HG02759 (cell line): ENCODE measurements around the gene CDH12.
"Not testable (repeated sequence)": the region's sequence is repeated elsewhere in the genome, so short reads cannot be mapped to it uniquely, and the experiment has no call there.

Experiments
- ATAC-seq: cut with Tn5 transposase; IDR thresholded peaks from one replicate; pipeline ENCODE4 v1.9.1; 2021; ENCODE audit warnings: mild to moderate bottlenecking, moderate library complexity; ENCODE audit not compliant: unreplicated experiment

Gene CDH12

DNA sequence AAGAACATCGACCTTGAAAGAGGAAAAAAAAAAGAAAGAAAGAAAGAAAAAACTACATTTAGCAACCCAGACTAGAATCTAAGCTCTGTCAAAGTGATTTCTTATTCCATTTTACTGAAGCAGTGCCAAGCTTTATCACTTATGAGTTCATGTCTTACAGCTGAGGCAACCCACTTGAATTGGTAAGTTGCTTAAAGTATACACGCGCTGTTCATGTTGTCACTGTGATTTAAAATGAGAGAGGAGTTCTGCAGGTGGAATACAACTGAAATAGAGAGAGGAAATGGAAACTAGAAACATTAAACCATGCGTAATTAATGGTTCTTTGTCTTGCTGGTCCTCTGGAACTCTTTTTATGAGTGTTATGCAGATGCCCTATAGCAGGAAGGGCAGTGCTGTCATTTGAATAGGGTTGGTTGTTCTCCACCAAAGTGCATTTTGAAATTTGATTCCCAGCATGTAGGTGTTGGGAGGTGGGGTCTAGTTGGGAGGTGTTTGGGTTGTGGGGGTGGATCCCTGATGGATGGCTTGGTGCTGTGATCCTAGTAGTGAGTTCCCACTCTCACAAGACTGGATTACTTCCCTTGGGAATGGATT, 665.4 kb downstream of the CDH12 start:
- not testable (repeated sequence) for ATAC-seq

GRCh38 chr5:22169226-22169625, 683.9 kb downstream of the CDH12 start:
- not testable (repeated sequence) for ATAC-seq

DNA sequence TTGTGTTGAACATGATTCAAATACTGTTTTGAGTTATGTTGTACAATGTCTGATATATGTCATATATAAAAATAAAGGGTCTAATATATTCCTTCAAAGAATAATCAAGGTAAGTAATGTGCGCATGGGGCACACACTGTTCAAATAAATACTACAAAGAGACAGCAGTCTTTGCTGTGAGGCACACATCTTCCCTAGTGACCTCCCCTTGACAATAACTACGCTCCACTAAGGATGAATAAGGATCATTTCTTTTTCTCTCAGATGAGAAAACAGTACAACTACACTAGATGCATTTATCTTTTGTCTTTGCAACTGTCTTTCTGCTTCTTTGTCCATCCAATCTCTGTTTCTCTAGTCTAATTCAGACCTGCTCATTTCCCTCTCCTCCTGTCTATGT, 684.4 kb downstream of the CDH12 start:
- not testable (repeated sequence) for ATAC-seq

DNA sequence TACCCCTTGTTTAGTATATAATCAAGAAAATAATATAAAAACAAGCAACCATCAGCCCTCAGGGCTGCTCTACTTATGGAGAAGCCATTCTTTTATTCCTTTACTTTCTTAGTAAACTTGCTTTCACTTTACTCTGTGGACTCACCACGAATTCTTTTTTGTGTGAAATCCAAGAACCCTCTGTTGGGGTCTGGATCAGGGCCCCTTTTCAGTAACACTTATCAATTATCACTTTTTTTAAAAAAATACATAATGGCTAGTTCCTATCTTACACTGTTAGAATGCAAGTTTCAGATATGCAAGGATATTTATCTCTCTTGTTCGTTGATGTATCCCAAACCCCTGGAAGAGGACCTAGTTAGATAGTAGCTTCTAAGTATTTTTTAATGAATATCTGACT, 687.2 kb downstream of the CDH12 start:
- not testable (repeated sequence) for ATAC-seq

DNA sequence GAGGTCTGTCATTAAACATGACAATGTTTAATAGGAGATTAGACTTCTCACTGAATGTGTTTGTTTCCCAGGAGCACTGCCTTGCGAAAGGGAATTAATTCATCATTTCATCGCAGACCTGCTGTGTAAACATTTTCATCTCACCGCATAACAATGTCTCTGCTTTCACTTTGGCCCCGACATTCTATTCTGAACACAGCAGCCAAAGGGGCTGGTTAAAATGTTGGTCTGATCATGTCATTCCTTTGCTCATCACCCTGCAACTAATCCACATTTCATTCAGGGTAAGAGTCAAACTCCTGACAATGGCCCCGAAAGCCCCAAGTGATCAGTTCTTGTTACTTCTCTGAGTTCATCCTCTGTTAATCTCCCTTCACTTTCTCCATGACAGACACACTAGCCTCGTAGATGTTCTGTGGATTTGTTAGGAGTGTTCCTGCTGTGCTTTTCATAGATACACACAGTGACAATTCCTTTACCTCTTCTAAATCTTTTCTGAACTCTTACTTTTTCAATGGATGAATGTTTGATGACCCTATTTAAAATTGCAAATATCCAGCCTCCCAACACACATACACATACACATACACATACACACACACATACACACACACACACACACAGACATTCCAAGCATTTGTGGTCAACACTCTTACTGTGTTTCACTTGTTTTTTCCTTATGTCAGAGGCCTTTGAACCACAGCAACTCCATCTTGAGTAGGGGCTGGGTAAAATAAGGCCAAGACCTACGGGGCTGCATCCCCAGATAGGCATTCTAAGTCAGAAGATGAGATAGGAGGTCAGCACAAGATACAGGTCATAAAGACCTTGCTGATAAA, 688.0 kb downstream of the CDH12 start:
- not testable (repeated sequence) for ATAC-seq

DNA sequence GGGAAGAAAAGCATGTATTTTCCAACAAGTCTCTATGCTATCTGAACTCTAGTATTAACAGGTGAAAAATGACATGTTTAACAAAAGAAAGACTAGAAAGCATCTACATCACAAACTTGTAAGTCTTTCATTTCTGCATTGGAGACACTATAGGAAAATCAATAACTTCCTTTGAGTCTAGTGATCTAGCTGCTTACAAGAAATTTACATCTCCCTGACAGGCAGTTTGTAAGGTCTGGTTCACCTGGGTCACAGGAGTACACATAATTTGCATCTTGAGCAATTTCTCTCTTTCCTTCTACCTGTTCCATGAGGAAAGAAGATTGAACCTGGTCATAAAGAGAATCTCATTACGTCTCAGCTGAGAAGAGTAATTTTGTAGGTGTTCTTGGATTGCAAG, 696.2 kb downstream of the CDH12 start:
- not testable (repeated sequence) for ATAC-seq

DNA sequence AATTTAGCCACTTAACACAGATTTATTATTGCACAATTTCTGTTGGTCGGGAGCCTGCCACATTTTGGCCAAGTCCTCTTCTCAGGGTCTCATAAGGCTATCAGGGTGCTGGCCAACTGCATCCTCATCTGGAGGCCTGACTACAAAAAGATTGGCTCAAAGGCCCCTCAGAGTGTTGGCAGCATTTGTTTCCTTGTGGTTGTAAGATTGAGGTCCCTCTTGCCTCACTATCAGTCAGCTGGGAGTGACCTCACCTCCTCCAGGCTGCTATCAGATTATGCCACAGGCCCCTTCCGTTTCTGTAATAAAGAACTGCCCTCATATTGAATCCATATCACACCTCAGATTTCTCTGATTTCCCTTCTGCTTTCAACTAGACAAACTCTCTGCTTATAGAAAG, 698.4 kb downstream of the CDH12 start:
- not testable (repeated sequence) for ATAC-seq

GRCh38 chr5:22151801-22152200, 701.3 kb downstream of the CDH12 start:
- ATAC-seq: not testable (repeated sequence)

DNA sequence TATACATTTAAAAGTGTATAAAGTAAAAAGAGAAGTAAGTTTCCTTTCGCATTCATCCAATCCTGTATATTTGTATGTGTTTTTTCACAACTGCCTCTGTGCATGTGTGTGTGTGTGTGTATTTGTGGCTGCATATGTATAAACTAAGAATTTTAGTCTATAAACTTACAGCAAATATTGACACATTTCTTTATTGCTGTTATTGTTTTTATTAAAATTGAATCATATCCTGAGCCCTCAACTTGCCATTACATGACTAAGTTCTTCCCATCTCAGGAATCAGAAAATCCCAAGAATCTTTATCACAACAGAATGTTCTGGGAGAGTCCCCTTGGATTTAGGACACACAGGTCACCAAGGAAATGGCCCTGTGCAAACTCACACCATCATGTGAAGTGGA, 712.7 kb downstream of the CDH12 start:
- not testable (repeated sequence) for ATAC-seq

- not testable (repeated sequence) for ATAC-seq
Measured at GRCh38 chr5:22139662-22140300, 713.4 kb downstream of the CDH12 start.

DNA sequence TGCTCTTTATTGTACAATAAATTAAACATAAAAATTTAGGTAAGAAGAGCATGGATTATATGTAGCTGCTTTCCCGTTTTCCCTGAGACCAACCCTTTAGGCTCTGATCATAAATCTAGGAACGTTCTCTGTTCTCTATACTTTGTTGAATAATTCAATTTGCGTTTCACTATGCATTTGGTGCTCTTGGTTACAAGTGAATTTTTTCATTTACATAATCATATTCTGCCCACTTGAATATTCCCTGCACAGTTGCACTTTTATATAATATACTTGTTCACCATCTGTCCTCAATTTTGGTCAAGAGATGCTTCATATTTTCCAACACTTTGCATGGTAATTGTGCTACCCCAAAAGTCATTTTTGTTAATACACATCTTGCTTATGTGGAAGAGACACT, 741.8 kb downstream of the CDH12 start:
- ATAC-seq: no peak

DNA sequence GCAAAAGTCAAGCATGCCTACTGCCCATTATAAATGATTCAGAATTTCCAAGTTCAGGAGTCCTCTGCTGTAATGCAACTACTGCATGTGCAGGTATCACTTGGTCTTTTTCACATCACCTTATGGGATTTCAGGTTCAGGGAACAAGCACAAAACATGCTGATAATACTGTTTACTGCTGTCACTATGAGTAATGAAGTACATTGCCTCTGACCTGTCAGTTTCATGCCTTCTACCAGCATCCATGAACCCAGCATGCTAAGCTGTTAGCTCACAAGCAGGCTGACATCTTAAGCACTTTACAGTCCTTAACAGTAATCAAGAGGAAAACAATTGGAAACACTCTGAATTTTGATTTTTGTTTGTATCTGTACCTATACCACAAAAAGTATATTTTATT, 743.8 kb downstream of the CDH12 start:
- ATAC-seq: no peak

- ATAC-seq: no peak
Measured at GRCh38 chr5:22108545-22108944, 744.6 kb downstream of the CDH12 start.

DNA sequence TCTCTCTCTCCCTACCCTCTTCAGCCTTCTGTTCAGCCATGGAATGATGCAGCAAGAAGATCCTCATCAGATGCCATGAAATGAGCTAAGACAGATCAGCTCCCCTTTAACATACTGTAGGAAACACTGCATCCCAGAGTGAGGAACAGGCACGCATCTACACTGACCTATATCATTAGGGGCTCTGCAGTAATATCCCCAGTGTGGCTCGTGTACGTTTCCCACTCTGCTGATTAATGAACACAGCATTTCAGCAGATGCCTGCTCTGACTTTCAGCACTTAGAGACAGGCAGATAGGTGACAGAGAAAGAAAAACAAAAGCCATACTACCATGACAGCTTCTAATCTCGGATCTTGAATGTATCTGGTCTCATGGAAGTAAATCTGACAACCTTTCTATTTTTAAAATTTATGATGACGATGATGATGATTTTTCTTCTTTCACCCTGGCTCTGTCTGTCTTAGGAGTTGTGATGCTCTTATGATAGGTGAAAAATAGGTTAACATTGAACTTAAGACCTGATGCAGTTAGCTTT, 750.3 kb downstream of the CDH12 start:
- ATAC-seq: no peak

DNA sequence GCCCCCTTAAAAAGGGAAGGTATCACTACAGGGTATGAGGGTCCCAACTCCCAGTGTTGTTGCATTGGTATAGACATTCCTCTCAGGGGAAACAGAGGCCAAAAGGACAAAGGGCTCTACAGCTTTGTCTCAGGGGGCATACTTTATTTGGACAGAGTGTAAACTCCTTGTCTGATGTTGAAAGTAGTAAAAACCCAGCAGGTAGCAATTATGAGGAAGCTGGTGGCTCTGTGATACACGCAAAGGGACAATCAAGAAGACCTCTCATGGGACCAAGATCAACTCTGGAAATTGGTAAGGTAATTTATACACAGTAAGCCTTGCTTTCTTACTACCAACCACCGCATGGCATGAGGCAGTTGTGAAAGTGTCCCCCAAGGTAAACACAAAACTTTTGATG, 764.6 kb downstream of the CDH12 start:
- ATAC-seq: no peak

- ATAC-seq: no peak
Measured at GRCh38 chr5:22079566-22079965, 773.6 kb downstream of the CDH12 start.

DNA sequence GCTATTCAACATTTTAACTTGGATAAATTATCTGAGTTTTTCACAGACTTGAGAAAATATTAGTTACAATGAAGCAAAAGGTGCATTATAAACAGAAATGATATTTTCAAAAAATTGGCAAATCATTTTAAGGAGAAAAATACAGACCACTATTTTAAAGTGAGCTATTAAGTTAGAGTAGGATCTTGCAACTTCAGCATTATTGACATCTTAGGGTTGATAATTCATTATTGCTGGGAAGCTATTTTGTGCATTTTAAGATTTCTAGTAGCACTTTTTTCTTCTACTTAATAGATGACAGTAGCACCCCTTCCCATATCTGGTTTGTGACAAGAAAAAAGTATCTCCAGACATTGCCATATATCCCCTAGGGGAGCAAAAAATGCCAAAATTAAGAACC, 774.1 kb downstream of the CDH12 start:
- ATAC-seq: no peak

DNA sequence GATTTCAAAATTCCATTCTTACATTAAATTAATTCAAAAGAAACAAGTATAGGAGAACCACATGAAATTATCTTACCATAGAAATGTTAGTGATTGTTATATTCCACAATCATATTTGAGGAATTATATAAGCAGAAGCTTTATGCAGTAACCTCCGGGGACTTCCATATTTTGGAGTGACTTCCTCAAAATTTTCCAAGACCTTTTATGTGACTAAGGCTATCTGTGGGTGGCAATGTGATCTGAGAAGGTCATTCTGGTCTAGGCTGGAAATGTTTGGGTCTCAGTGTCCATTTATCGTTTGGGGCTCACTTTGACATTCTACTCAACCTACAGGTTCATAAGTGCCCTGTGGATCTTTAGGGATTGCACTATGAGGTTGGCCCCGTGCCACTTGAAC, 776.6 kb downstream of the CDH12 start:
- no peak for ATAC-seq

DNA sequence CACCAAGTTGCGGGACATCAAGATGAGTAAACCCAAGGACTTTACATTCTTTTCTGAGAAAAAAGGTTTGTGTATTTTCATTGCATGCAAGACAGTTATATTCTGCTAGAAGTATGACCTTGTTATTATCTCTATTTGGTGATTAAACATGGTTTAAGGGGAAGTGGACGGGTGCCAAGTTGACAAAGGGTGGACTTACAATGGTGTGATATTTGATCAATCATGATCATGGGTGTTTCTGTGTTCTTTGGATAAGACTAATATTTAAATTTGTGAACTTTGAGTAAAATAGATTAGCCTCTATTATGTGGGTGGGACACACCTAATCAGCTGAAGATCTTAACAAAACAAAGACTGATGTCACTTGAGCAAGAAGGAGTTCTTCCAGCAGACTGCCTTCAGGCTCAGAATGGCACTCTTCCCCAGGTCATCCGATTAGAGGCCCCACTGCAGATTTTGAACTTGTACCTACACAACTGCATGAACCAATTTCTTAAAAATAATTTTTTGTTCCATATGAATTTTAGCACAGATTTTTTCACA, 782.9 kb downstream of the CDH12 start:
- no peak for ATAC-seq

GRCh38 chr5:22063717-22064116, 789.4 kb downstream of the CDH12 start:
- ATAC-seq: no peak

GRCh38 chr5:22058620-22059019, 794.5 kb downstream of the CDH12 start:
- no peak for ATAC-seq
